ENCODE results near the gene DOCK1.

DOCK1 gene

DNA sequence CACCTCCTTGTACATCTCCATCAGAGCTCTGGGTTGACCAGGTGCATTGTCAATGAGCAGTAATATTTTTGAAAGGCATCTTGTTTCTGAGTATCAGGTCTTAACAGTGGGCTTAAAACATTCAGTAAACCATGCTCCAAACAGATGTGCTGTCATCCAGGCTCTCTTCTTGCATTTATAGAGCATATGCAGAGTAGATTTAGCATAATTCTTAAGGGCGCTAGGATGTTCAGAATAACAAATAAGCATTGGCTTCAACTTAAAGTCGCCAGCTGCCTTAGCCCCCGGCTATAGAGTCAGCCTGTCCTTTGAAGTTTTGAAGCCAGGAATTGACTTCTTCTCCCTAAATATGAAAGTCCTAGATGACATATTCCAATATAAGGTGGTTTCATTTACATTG is 421.7 kb downstream of the DOCK1 start:
- FAIRE-seq: no peak
- TF ChIP-seq POU2F2 (IDR thresholded peaks at IDR 0.05; ENCODE audit: low read depth, low read length): no peak
- no peak for TF ChIP-seq PAX5 (IDR thresholded peaks at IDR 0.05; ENCODE audit: insufficient read depth, low read length, severe bottlenecking)
- no peak for TF ChIP-seq SPI1 (IDR thresholded peaks at IDR 0.05; ENCODE audit: low read depth, low read length)
- TF ChIP-seq POLR2A (IDR thresholded peaks at IDR 0.05; ENCODE audit: low read depth, low read length): no peak
- TF ChIP-seq TAF1 (IDR thresholded peaks at IDR 0.05; ENCODE audit: low read depth, low read length): no peak
- no peak for TF ChIP-seq POLR2AphosphoS5 (IDR thresholded peaks at IDR 0.05; ENCODE audit: low read depth, low read length)
- no peak for DNase-seq (ENCODE audit: insufficient read length, low spot score)

DNA sequence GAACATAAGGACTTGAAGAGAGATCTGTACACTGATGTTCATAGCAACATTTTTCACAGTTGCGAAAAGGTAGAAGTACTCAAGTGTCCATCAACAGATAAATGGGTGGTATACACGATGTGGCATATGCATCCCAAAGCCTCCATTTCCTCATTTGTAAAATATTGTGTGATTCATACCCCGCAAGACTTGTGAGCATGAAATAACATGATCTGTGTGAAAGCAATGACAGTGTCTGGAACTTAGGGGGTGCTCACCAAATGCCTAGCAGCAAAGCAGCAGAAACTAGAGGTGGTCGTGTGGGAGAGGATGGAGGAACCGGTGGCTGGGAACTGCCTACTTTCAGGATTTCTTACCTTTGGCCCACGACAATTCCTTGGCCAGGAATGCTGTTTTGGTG is 426.5 kb downstream of the DOCK1 start:
- DNase-seq (ENCODE audit: insufficient read length, low spot score) (no peak), FAIRE-seq (no peak)

GRCh38 chr10:127332631-127333030 is 427.4 kb downstream of the DOCK1 start:
- FAIRE-seq (no peak), DNase-seq (ENCODE audit: insufficient read length, low spot score) (no peak)
- TF ChIP-seq TAF1 (IDR thresholded peaks at IDR 0.05; ENCODE audit: low read depth, low read length) (no peak), POLR2AphosphoS5 (IDR thresholded peaks at IDR 0.05; ENCODE audit: low read depth, low read length) (no peak), SPI1 (IDR thresholded peaks at IDR 0.05; ENCODE audit: low read depth, low read length) (no peak), POLR2A (IDR thresholded peaks at IDR 0.05; ENCODE audit: low read depth, low read length) (no peak), PAX5 (IDR thresholded peaks at IDR 0.05; ENCODE audit: insufficient read depth, low read length, severe bottlenecking) (no peak), POU2F2 (IDR thresholded peaks at IDR 0.05; ENCODE audit: low read depth, low read length) (no peak)

More for the DNA sequence above, 426.5 kb downstream of the DOCK1 start:
- TF ChIP-seq PAX5 (IDR thresholded peaks at IDR 0.05; ENCODE audit: insufficient read depth, low read length, severe bottlenecking) (no peak), POLR2AphosphoS5 (IDR thresholded peaks at IDR 0.05; ENCODE audit: low read depth, low read length) (no peak), TAF1 (IDR thresholded peaks at IDR 0.05; ENCODE audit: low read depth, low read length) (no peak), SPI1 (IDR thresholded peaks at IDR 0.05; ENCODE audit: low read depth, low read length) (no peak)

DNA sequence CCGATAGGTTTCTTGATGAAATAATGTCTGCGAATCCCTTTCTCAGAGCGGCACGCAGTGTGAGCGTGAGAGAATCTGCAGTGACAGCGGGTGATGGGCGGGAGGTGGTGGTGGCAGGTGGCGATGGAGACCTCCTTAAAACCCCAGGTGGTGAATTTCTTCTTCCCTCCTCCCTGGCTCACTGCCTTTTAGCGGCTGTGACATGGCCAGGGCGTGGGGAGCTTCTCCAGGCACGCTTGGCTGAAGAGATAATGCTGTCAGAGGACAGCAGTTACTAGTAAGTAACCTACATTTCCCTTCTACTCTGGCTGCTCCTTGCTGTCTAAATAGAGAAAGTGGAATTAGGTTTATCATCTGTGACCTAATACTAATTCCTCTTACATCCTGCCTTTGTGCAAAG is 432.6 kb downstream of the DOCK1 start:
- FAIRE-seq: no peak
- no peak for DNase-seq (ENCODE audit: insufficient read length, low spot score)
- TF ChIP-seq POU2F2 (IDR thresholded peaks at IDR 0.05; ENCODE audit: low read depth, low read length) (no peak), SPI1 (IDR thresholded peaks at IDR 0.05; ENCODE audit: low read depth, low read length) (no peak), POLR2AphosphoS5 (IDR thresholded peaks at IDR 0.05; ENCODE audit: low read depth, low read length) (no peak)

GRCh38 chr10:127338399-127339110 is 433.3 kb downstream of the DOCK1 start:
- no peak for FAIRE-seq
- no peak for DNase-seq (ENCODE audit: insufficient read length, low spot score)

GRCh38 chr10:127343821-127344220 is 438.6 kb downstream of the DOCK1 start:
- no peak for FAIRE-seq
- TF ChIP-seq POLR2A (IDR thresholded peaks at IDR 0.05; ENCODE audit: low read depth, low read length) (no peak), POLR2AphosphoS5 (IDR thresholded peaks at IDR 0.05; ENCODE audit: low read depth, low read length) (no peak), PAX5 (IDR thresholded peaks at IDR 0.05; ENCODE audit: insufficient read depth, low read length, severe bottlenecking) (no peak), TAF1 (IDR thresholded peaks at IDR 0.05; ENCODE audit: low read depth, low read length) (no peak), SPI1 (IDR thresholded peaks at IDR 0.05; ENCODE audit: low read depth, low read length) (no peak), POU2F2 (IDR thresholded peaks at IDR 0.05; ENCODE audit: low read depth, low read length) (no peak)
- no peak for DNase-seq (ENCODE audit: insufficient read length, low spot score)

More at GRCh38 chr10:127338399-127339110, 433.3 kb downstream of the DOCK1 start:
- TF ChIP-seq SPI1 (IDR thresholded peaks at IDR 0.05; ENCODE audit: low read depth, low read length) (no peak), PAX5 (IDR thresholded peaks at IDR 0.05; ENCODE audit: insufficient read depth, low read length, severe bottlenecking) (no peak), POLR2A (IDR thresholded peaks at IDR 0.05; ENCODE audit: low read depth, low read length) (no peak), POLR2AphosphoS5 (IDR thresholded peaks at IDR 0.05; ENCODE audit: low read depth, low read length) (no peak), TAF1 (IDR thresholded peaks at IDR 0.05; ENCODE audit: low read depth, low read length) (no peak), POU2F2 (IDR thresholded peaks at IDR 0.05; ENCODE audit: low read depth, low read length) (no peak)

DNA sequence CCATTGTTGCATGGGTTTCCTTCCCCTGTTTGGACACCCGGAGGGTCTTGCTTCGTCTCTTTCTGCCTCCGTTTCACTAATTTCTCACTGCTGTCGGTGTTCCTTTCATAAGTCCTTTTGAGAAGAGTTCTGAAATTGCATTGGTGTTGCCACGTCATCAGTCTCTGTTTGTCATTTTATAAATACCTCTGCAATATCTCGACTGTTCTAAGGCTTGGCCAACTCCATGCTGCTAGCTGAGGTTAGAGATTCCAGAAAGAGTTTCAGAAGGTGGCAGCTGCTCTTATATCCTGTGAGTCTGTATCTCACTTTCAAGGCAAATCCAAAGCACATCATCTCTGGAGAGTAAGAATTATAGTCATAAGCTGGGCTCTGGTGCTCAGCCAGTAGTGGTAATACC is 439.1 kb downstream of the DOCK1 start:
- TF ChIP-seq POLR2A (IDR thresholded peaks at IDR 0.05; ENCODE audit: low read depth, low read length) (no peak), SPI1 (IDR thresholded peaks at IDR 0.05; ENCODE audit: low read depth, low read length) (no peak), POU2F2 (IDR thresholded peaks at IDR 0.05; ENCODE audit: low read depth, low read length) (no peak), TAF1 (IDR thresholded peaks at IDR 0.05; ENCODE audit: low read depth, low read length) (no peak), PAX5 (IDR thresholded peaks at IDR 0.05; ENCODE audit: insufficient read depth, low read length, severe bottlenecking) (no peak), POLR2AphosphoS5 (IDR thresholded peaks at IDR 0.05; ENCODE audit: low read depth, low read length) (no peak)
- no peak for FAIRE-seq

GRCh38 chr10:127345231-127345965 is 440.2 kb downstream of the DOCK1 start:
- DNase-seq (ENCODE audit: insufficient read length, low spot score) (no peak), FAIRE-seq (no peak)
- no peak for TF ChIP-seq SPI1 (IDR thresholded peaks at IDR 0.05; ENCODE audit: low read depth, low read length)
- TF ChIP-seq TAF1 (IDR thresholded peaks at IDR 0.05; ENCODE audit: low read depth, low read length): no peak
- no peak for TF ChIP-seq POLR2A (IDR thresholded peaks at IDR 0.05; ENCODE audit: low read depth, low read length)
- TF ChIP-seq POU2F2 (IDR thresholded peaks at IDR 0.05; ENCODE audit: low read depth, low read length): no peak
- TF ChIP-seq POLR2AphosphoS5 (IDR thresholded peaks at IDR 0.05; ENCODE audit: low read depth, low read length): no peak
- TF ChIP-seq PAX5 (IDR thresholded peaks at IDR 0.05; ENCODE audit: insufficient read depth, low read length, severe bottlenecking): no peak

More for the DNA sequence above, 439.1 kb downstream of the DOCK1 start:
- no peak for DNase-seq (ENCODE audit: insufficient read length, low spot score)

- FAIRE-seq (no peak), DNase-seq (ENCODE audit: insufficient read length, low spot score) (peak; percentile 14)
- no peak for TF ChIP-seq POLR2AphosphoS5 (IDR thresholded peaks at IDR 0.05; ENCODE audit: low read depth, low read length)
- TF ChIP-seq TAF1 (IDR thresholded peaks at IDR 0.05; ENCODE audit: low read depth, low read length): no peak
- no peak for TF ChIP-seq POLR2A (IDR thresholded peaks at IDR 0.05; ENCODE audit: low read depth, low read length)
- TF ChIP-seq PAX5 (IDR thresholded peaks at IDR 0.05; ENCODE audit: insufficient read depth, low read length, severe bottlenecking): no peak
- TF ChIP-seq POU2F2 (IDR thresholded peaks at IDR 0.05; ENCODE audit: low read depth, low read length): no peak
- TF ChIP-seq SPI1 (IDR thresholded peaks at IDR 0.05; ENCODE audit: low read depth, low read length): no peak
These were observed 441.4 kb downstream of the DOCK1 start for GRCh38 chr10:127346604-127347003.

Data from GM12891 (cell line).